Liver (tissue), 9 donors: ENCODE data around the gene SRRM3. TPM values are rescaled to one million over a fixed set of nuclear protein-coding genes. Genes with fewer than 3 reads are reported as not detected.
"Not testable (repeated sequence)": the region's sequence is repeated elsewhere in the genome, so short reads cannot be mapped to it uniquely, and the experiment has no call there.

Source experiments
- DNase-seq: peaks from one replicate; pipeline ENCODE4 v3.0.0-alpha.2; 2017; ENCODE audit warnings: low spot score
- H3K27ac ChIP-seq, 2 donors: one replicate each; pipeline ENCODE4 v1.7.0; 2013; ENCODE audit warnings: inconsistent platforms in 2 of 2, low read length in 2 of 2, control low read depth in 1 of 2, low read depth in 1 of 2, mild to moderate bottlenecking in 1 of 2
- H3K27me3 ChIP-seq, 4 donors: one replicate each; pipeline versions ENCODE4 v1.6.1 to v1.7.0; 2013; ENCODE audit warnings: low read length in 3 of 4, inconsistent platforms in 1 of 4, mild to moderate bottlenecking in 1 of 4, moderate library complexity in 1 of 4; ENCODE audit not compliant: control insufficient read depth in 4 of 4, insufficient read depth in 4 of 4
- H3K36me3 ChIP-seq, 4 donors: one replicate each; pipeline versions ENCODE4 v1.6.1 to v1.7.0; 2013; ENCODE audit warnings: low read length in 3 of 4, mild to moderate bottlenecking in 3 of 4, low read depth in 1 of 4, moderate library complexity in 1 of 4; ENCODE audit not compliant: control insufficient read depth in 4 of 4, insufficient read depth in 3 of 4
- H3K4me1 ChIP-seq, 4 donors: one replicate each; pipeline versions ENCODE4 v1.6.1 to v1.7.0; 2013; ENCODE audit warnings: low read length in 3 of 4, mild to moderate bottlenecking in 3 of 4, moderate library complexity in 1 of 4; ENCODE audit not compliant: control insufficient read depth in 4 of 4, insufficient read depth in 4 of 4
- H3K4me3 ChIP-seq, 3 donors: one replicate each; pipeline versions ENCODE4 v1.6.1 to v1.7.0; 2013; ENCODE audit warnings: low read length in 3 of 3, control low read depth in 1 of 3, low read depth in 1 of 3, mild to moderate bottlenecking in 1 of 3
- H3K9ac ChIP-seq, 2 donors: one replicate each; pipeline ENCODE4 v1.7.0; 2013; ENCODE audit warnings: low read length in 2 of 2, mild to moderate bottlenecking in 2 of 2, moderate library complexity in 2 of 2, control low read depth in 1 of 2, low read depth in 1 of 2
- H3K9me3 ChIP-seq, 4 donors: one replicate each; pipeline versions ENCODE4 v1.6.1 to v1.7.0; 2013; ENCODE audit warnings: low read length in 3 of 4; ENCODE audit not compliant: control insufficient read depth in 4 of 4
- GABPA ChIP-seq, 2 donors: IDR thresholded peaks in 1 of 2; conservative IDR thresholded peaks in 1 of 2; 2 replicates each; pipeline ENCODE4 v1.6.1; 2016; ENCODE audit warnings: antibody characterized with exemption in 2 of 2, mild to moderate bottlenecking in 1 of 2, moderate library complexity in 1 of 2
- REST ChIP-seq: IDR thresholded peaks from 2 replicates; pipeline ENCODE4 v1.6.1; 2016; ENCODE audit warnings: antibody characterized with exemption, mild to moderate bottlenecking
- RXRA ChIP-seq, 2 donors: IDR thresholded peaks; 2 replicates each; pipeline ENCODE4 v1.6.1; 2017 to 2018; ENCODE audit warnings: antibody characterized with exemption in 2 of 2, mild to moderate bottlenecking in 1 of 2
- TAF1 ChIP-seq: conservative IDR thresholded peaks from 2 replicates; pipeline ENCODE4 v1.6.1; 2016; ENCODE audit warnings: antibody characterized with exemption, mild to moderate bottlenecking
- YY1 ChIP-seq: IDR thresholded peaks from 2 replicates; pipeline ENCODE4 v1.6.1; 2016; ENCODE audit warnings: antibody characterized with exemption, mild to moderate bottlenecking
- ZBTB33 ChIP-seq: IDR thresholded peaks from 2 replicates; pipeline ENCODE4 v1.6.1; 2016; ENCODE audit warnings: antibody characterized with exemption
- WGBS: extraction: QIAGEN DNeasy Blood & Tissue Kit; methylation state at CpG from one replicate; pipeline ENCODE4 v1.1.7; 2013; 5-methylcytosine and 5-hydroxymethylcytosine counted together
- polyA plus RNA-seq, 2 donors: library from polyadenylated mRNA; stranded (reverse) in 1 of 2; unstranded in 1 of 2; fragments of 200-250 nt in 1 of 2; fragments of >200 nt in 1 of 2; fragmentation: Nextera tagmentation in 1 of 2; extraction: Ambion mirVana in 1 of 2; gene quantifications; one replicate each; pipeline versions ENCODE4 v1.2.1 to v1.2.3, GENCODE V29; 2013 to 2015
- total RNA-seq, 2 donors: library from RNA; depleted of rRNA; stranded (reverse); fragments of >200 nt; gene quantifications; one replicate each; pipeline ENCODE4 v1.2.3, GENCODE V29; 2014
- TF ChIP-seq, protein P1 (sequence below): IDR thresholded peaks from 2 replicates; pipeline ENCODE4 v1.6.1; 2016; ENCODE audit warnings: antibody characterized with exemption
- donor health status: healthy.
- donor health status: healthy.
- donor health status: healthy.
- donor health status: healthy.
- donor health status: healthy.

SRRM3 gene
- total and polyA plus RNA-seq, 4 donors, result 0.08 to 0.16 TPM; not detected in 2

- TF ChIP-seq ZBTB33, result no peak
- TF ChIP-seq TAF1, result no peak
- TF ChIP-seq, protein P1, sequence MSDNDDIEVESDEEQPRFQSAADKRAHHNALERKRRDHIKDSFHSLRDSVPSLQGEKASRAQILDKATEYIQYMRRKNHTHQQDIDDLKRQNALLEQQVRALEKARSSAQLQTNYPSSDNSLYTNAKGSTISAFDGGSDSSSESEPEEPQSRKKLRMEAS, result no peak
- TF ChIP-seq GABPA (IDR thresholded peaks at IDR 0.05 in 1 of 2, conservative IDR thresholded peaks at IDR 0.05 in 1 of 2), result no peak
- no peak for TF ChIP-seq YY1
Observed at GRCh38 chr7:76224695-76225094, 23.0 kb downstream of the SRRM3 start (continued).

GRCh38 chr7:76225379-76225778, 23.7 kb downstream of the SRRM3 start:
- Histone ChIP-seq H3K27ac (no peak overlapping the region), H3K27me3 (peaks cover 0 to 4% (median 0%) of the 10 kb centered on the region in 4 donors), H3K4me3 (no peak overlapping the region), H3K36me3 (no peaks in the 10 kb centered on the region), H3K9ac (no peak overlapping the region), H3K9me3 (no peaks in the 10 kb centered on the region), H3K4me1 (no peaks in the 10 kb centered on the region)
- WGBS, result 9% methylated on average over 11 of the region's 11 CpGs
- peak; percentile 97 for TF ChIP-seq REST
- TF ChIP-seq ZBTB33, result no peak
- peak; percentile 55 for DNase-seq

- Histone ChIP-seq H3K9me3 (no peaks in the 10 kb centered on the region), H3K9ac (no peak overlapping the region), H3K27me3 (peaks cover 0 to 5% (median 0%) of the 10 kb centered on the region in 4 donors), H3K36me3 (no peaks in the 10 kb centered on the region), H3K4me3 (no peak overlapping the region), H3K27ac (no peak overlapping the region), H3K4me1 (no peaks in the 10 kb centered on the region)
- no peak for TF ChIP-seq RXRA (IDR thresholded peaks at IDR 0.05)
- 59% methylated on average over 2 of the region's 2 CpGs for WGBS
- no peak for DNase-seq
Observed at GRCh38 chr7:76225951-76226350, 24.3 kb downstream of the SRRM3 start.

- not testable (repeated sequence) for DNase-seq, H3K9me3 ChIP-seq, H3K4me3 ChIP-seq, H3K27me3 ChIP-seq, H3K36me3 ChIP-seq, H3K27ac ChIP-seq, H3K4me1 ChIP-seq, H3K9ac ChIP-seq
- 72% methylated on average over 1 of the region's 1 CpG for WGBS
Observed at GRCh38 chr7:76226878-76227423, 25.3 kb downstream of the SRRM3 start.
